IPS-18a (cell line): ENCODE data around the gene GALNT2.

Experiments
- H3K27ac ChIP-seq: one replicate; pipeline ENCODE4 v1.5.1; 2013; ENCODE audit warnings: low read length
- H3K27me3 ChIP-seq: one replicate; pipeline ENCODE4 v1.6.1; 2013; ENCODE audit warnings: mild to moderate bottlenecking, low read length; ENCODE audit not compliant: control insufficient read depth, insufficient read depth
- H3K36me3 ChIP-seq: one replicate; pipeline ENCODE4 v1.6.1; 2013; ENCODE audit warnings: low read depth, low read length; ENCODE audit not compliant: control insufficient read depth
- H3K4me1 ChIP-seq: one replicate; pipeline ENCODE4 v1.6.1; 2013; ENCODE audit warnings: low read depth, low read length; ENCODE audit not compliant: control insufficient read depth
- H3K4me3 ChIP-seq: one replicate; pipeline ENCODE4 v1.5.1; 2013; ENCODE audit warnings: low read length
- H3K9ac ChIP-seq: one replicate; pipeline ENCODE4 v1.6.1; 2013; ENCODE audit warnings: mild to moderate bottlenecking, low read length, moderate library complexity
- H3K9me3 ChIP-seq: one replicate; pipeline ENCODE4 v1.6.1; 2013; ENCODE audit warnings: low read depth, low read length; ENCODE audit not compliant: control insufficient read depth

GALNT2 gene

GRCh38 chr1:230157420-230158390, 90.7 kb downstream of the GALNT2 start:
- Histone ChIP-seq H3K36me3 (no peaks in the 10 kb centered on the region), H3K27me3 (no peaks in the 10 kb centered on the region), H3K9me3 (no peaks in the 10 kb centered on the region), H3K9ac (no peak overlapping the region), H3K4me1 (peaks cover 16% of the 10 kb centered on the region), H3K27ac (no peak overlapping the region), H3K4me3 (no peak overlapping the region)

DNA sequence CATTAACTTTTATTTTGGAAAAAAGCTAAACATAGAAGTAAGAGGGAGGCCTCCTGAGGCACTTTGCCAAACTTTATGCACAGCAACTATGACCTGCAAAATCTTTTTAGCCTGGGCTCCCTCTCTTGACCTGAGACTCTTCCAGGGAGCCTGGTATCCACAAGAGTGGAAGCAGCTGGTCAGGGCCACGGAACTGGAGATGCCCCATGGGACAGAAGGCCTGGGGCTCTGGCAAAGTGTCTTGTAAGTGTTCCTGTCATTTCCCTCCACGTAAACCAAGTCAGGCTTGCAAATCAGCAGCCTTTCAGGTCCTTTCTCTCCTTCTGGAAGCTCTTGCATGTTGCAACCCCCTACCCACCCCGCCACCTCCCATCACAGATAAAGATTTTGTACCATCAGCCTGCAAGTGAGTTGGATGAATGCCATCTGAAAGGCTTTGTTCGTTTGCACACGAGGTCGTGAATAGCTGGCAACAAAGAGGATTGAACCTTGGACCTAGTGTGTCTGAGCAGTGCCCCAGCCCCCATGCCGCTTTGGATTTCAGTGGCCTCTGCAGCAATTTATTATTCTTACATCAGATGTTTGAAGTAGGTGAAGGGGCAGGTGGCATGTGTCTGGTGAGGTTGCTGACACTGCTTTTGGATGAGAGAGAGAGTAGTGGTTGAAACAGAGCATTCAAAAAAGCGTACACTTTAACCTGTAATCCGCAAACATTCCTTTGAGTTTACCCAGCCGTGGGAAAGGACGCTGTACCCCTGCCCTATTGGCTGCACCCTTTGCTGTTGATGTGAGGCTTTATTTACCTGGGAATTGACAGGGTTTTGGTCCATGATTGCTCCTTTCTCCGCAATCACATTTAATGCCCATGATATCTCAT, 91.6 kb downstream of the GALNT2 start:
- Histone ChIP-seq H3K4me3 (no peak overlapping the region), H3K36me3 (no peaks in the 10 kb centered on the region), H3K27ac (no peak overlapping the region), H3K4me1 (peaks cover 11% of the 10 kb centered on the region), H3K9ac (no peak overlapping the region), H3K27me3 (no peaks in the 10 kb centered on the region), H3K9me3 (no peaks in the 10 kb centered on the region)

GRCh38 chr1:230159580-230159979, 92.5 kb downstream of the GALNT2 start:
- H3K36me3 ChIP-seq, result no peaks in the 10 kb centered on the region

GRCh38 chr1:230160957-230161771, 94.1 kb downstream of the GALNT2 start:
- H3K36me3 ChIP-seq, result no peaks in the 10 kb centered on the region
- no peaks in the 10 kb centered on the region for H3K9me3 ChIP-seq
- H3K9ac ChIP-seq, result no peak overlapping the region
- no peaks in the 10 kb centered on the region for H3K27me3 ChIP-seq
- H3K4me3 ChIP-seq, result no peak overlapping the region
- no peak overlapping the region for H3K27ac ChIP-seq
- peaks cover 3% of the 10 kb centered on the region for H3K4me1 ChIP-seq

More at GRCh38 chr1:230159580-230159979, 92.5 kb downstream of the GALNT2 start:
- Histone ChIP-seq H3K9ac (no peak overlapping the region), H3K4me3 (no peak overlapping the region), H3K27ac (no peak overlapping the region), H3K4me1 (peaks cover 3% of the 10 kb centered on the region), H3K27me3 (no peaks in the 10 kb centered on the region), H3K9me3 (no peaks in the 10 kb centered on the region)

DNA sequence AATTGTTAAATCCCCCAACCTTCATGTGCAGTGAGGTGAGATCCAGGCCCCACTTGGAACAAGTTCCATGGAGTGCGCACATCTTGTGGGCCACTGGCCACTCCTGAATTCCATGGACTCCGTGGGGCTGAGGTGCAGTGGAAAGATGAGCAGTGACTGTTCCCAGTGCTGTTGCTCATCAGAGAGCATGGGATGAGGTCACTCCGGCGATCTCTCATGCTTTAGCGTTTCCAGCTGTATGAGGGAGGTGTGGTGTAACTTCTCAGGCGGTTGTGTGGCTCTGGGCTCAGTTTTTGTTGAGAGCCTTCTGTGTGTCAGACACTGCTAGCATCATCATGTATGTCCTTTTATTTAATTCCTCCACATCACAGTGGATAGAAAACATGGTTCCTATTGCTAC, 96.2 kb downstream of the GALNT2 start:
- no peaks in the 10 kb centered on the region for H3K36me3 ChIP-seq
- no peak overlapping the region for H3K27ac ChIP-seq

GRCh38 chr1:230163719-230164118, 96.7 kb downstream of the GALNT2 start:
- Histone ChIP-seq H3K9me3 (no peaks in the 10 kb centered on the region), H3K9ac (no peak overlapping the region), H3K4me1 (no peaks in the 10 kb centered on the region), H3K27me3 (no peaks in the 10 kb centered on the region), H3K4me3 (no peak overlapping the region), H3K36me3 (no peaks in the 10 kb centered on the region), H3K27ac (no peak overlapping the region)

More for the DNA sequence above, 96.2 kb downstream of the GALNT2 start:
- Histone ChIP-seq H3K4me1 (peaks cover under 1% of the 10 kb centered on the region), H3K9ac (no peak overlapping the region), H3K27me3 (no peaks in the 10 kb centered on the region), H3K9me3 (no peaks in the 10 kb centered on the region), H3K4me3 (no peak overlapping the region)

DNA sequence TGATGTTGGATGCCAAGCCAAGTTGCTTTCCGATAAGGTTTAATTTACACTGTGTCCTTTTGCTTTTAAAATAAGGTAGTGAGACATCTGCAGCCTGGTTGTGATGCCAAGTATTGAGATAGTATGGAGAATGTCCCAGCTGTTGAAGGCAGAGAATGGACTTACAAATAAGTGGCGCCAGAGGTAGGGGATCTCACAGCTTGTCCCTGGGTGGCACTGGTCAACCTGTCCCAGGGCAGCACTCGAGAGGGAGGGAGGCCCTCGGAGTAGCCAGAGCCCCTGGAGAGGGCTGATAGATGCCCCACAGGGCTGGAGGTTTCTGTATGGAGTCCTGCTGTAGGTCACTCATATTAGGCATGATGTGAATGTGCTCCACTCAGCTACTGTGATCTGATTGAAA, 98.5 kb downstream of the GALNT2 start:
- H3K27ac ChIP-seq, result no peak overlapping the region
- no peaks in the 10 kb centered on the region for H3K9me3 ChIP-seq
- no peaks in the 10 kb centered on the region for H3K36me3 ChIP-seq
- no peak overlapping the region for H3K4me3 ChIP-seq
- H3K27me3 ChIP-seq, result no peaks in the 10 kb centered on the region
- no peak overlapping the region for H3K9ac ChIP-seq
- peaks cover 8% of the 10 kb centered on the region for H3K4me1 ChIP-seq

DNA sequence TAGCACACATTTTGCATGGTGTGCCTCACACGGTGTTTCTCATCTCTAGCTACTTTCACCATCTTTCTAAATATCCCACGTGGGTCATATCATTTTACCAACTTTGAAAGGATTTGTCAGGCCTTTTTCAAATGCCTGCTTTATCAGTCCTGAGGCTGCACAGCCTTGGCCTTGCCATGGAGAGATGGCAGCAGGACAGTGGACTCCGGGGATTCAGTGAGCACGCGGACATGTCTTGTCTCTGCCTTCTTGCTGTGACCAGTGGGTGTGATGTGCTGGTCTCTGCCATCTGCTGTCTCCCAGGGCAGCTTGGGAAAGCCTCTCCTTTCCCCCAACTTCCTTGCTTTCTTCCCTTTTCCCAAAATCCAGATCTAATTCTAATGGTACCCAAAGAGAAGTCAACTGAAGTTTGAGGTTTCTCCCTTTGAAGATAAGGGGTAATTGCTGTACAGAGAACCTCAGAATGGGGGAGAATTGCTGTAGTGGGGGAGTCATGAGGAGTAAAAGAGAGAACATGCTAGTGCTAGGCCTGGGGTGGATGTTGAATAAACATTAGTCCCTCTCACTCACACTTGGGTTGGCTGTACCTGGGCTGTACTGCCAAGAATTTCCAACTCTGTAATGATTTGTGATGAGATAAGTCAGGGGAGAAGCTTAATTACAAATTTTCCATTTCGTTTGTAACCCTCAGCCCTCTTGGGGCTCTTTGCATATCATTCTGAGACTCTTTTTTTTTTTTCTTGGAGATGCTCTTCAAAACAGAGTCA, 99.5 kb downstream of the GALNT2 start:
- no peaks in the 10 kb centered on the region for H3K9me3 ChIP-seq
- no peak overlapping the region for H3K9ac ChIP-seq
- no peak overlapping the region for H3K27ac ChIP-seq

DNA sequence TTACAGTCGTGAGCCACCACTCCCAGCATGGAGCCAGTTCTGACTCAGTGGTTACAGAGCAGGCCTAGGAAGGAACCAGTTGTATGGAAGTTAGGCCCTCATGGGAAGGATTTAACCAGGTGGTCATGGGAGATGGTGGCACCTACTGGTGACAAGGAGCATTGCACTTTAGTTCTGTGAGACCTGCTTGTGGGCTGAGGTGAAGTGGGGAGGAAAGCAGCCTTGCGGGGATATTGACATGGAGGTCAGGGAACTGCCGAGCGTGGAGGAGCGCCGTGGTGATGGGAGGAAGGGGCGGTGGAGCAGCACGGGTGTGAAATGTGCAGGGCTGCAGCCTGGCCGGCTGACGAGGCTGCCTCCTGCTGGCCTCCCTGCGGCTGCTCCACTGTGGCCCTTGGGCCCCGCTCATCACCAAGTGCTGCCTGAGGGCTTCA, 100.4 kb downstream of the GALNT2 start:
- no peaks in the 10 kb centered on the region for H3K36me3 ChIP-seq
- no peaks in the 10 kb centered on the region for H3K27me3 ChIP-seq
- H3K4me3 ChIP-seq, result no peak overlapping the region
- H3K9me3 ChIP-seq, result no peaks in the 10 kb centered on the region
- no peak overlapping the region for H3K9ac ChIP-seq
- no peak overlapping the region for H3K27ac ChIP-seq
- peaks cover 13% of the 10 kb centered on the region for H3K4me1 ChIP-seq

More for the DNA sequence above, 99.5 kb downstream of the GALNT2 start:
- Histone ChIP-seq H3K4me3 (no peak overlapping the region), H3K27me3 (no peaks in the 10 kb centered on the region), H3K4me1 (peaks cover 13% of the 10 kb centered on the region), H3K36me3 (no peaks in the 10 kb centered on the region)

DNA sequence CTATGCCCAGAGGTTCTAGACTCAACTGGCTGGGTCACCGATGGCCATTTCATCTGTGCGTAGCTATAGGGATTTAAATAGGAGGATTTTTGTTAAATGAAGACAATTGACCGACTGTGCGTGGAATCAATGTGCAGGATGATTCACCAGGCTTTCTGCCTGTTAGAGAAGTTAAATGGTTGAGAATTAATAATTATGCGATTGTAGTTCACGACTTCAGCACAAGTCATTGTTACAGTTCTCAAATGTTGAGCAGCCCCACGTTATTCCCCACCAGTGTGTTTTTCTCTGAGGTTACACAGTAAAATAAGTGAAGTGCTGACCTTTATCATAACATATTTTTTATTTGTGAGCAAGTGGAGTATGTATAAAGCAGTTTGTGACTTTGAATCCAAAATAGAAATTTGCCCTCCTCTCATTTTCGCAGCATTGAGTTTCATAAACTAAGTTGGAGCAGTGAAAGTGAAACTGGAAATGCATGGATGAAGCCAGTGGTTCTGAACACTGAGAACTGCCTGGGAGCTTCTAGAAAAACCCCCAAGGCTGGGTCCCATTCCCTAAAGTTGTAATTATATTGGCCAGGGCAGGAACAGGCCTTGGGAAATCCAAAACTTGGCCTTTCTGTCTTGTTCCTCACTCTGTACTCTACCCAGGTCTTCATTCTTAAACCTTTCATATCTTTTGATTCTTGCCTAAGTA, 102.6 kb downstream of the GALNT2 start:
- H3K36me3 ChIP-seq, result no peaks in the 10 kb centered on the region
- no peak overlapping the region for H3K27ac ChIP-seq
- H3K4me3 ChIP-seq, result no peak overlapping the region
- no peaks in the 10 kb centered on the region for H3K9me3 ChIP-seq
- H3K9ac ChIP-seq, result no peak overlapping the region
- H3K27me3 ChIP-seq, result no peaks in the 10 kb centered on the region
- peaks cover 16% of the 10 kb centered on the region for H3K4me1 ChIP-seq
